Sigmoid colon (tissue), 4 donors: ENCODE results near the gene EIF4G3.

ENCODE experiments used
- EP300 ChIP-seq, 4 donors: sonication (generic); formaldehyde crosslinking; IDR thresholded peaks; one replicate each; pipeline ENCODE4 v1.6.1; 2017; ENCODE audit warnings: antibody characterized with exemption in 4 of 4
- POLR2AphosphoS5 ChIP-seq, 4 donors: sonication (generic); formaldehyde crosslinking; IDR thresholded peaks; one replicate each; pipeline ENCODE4 v1.6.1; 2017; ENCODE audit warnings: antibody characterized with exemption in 4 of 4

- no peak for TF ChIP-seq POLR2AphosphoS5 (IDR thresholded peaks at IDR 0.05)
- TF ChIP-seq EP300 (IDR thresholded peaks at IDR 0.05), result no peak
These were observed 168.8 kb downstream of the EIF4G3 start for GRCh38 chr1:21007876-21008275.
